ENCODE data around the gene COX19. TPM values are rescaled to one million over a fixed set of nuclear protein-coding genes. Genes with fewer than 3 reads are reported as not detected.

COX19 gene
- total RNA-seq, 1 experiment from 2014 or later: 14.0 TPM

GRCh38 chr7:987909-988308, 12.6 kb upstream of the COX19 start (continued):
- TF ChIP-seq, protein P1, sequence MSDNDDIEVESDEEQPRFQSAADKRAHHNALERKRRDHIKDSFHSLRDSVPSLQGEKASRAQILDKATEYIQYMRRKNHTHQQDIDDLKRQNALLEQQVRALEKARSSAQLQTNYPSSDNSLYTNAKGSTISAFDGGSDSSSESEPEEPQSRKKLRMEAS (IDR thresholded peaks at IDR 0.05): no peak
- no peak for TF ChIP-seq JUND (IDR thresholded peaks at IDR 0.05)

- POLR2A ChIA-PET: no interaction called here
- no peak for TF ChIP-seq CEBPB (IDR thresholded peaks at IDR 0.05; ENCODE audit: low read depth)
- no peak for TF ChIP-seq SRF (IDR thresholded peaks at IDR 0.05; ENCODE audit: low read depth)
- no peak for TF ChIP-seq POLR2AphosphoS5 (IDR thresholded peaks at IDR 0.05; ENCODE audit: low read depth, low read length)
- no peak for TF ChIP-seq TCF7L2 (IDR thresholded peaks at IDR 0.05; ENCODE audit: borderline replicate concordance, extremely low read depth, insufficient read depth, insufficient read length)
- no peak for TF ChIP-seq EGR1 (IDR thresholded peaks at IDR 0.05; ENCODE audit: low read depth)
- no peak for TF ChIP-seq ZBTB33 (IDR thresholded peaks at IDR 0.05; ENCODE audit: extremely low read depth, insufficient replicate concordance, low read length)
- TF ChIP-seq EZH2phosphoT487 (IDR thresholded peaks at IDR 0.05; ENCODE audit: borderline replicate concordance): no peak
- no peak for TF ChIP-seq JUND (IDR thresholded peaks at IDR 0.05)
- TF ChIP-seq, protein P1 (IDR thresholded peaks at IDR 0.05): no peak
- TF ChIP-seq ELF1 (IDR thresholded peaks at IDR 0.05; ENCODE audit: borderline replicate concordance, low read depth): no peak
- no peak for TF ChIP-seq ZNF274 (IDR thresholded peaks at IDR 0.05; ENCODE audit: low read depth, low read length)
- no peak for TF ChIP-seq YY1 (IDR thresholded peaks at IDR 0.05; ENCODE audit: extremely low read depth, insufficient replicate concordance, low read depth, low read length)
- TF ChIP-seq RAD21 (IDR thresholded peaks at IDR 0.05; ENCODE audit: low read depth): no peak
- no peak for TF ChIP-seq CBX3 (IDR thresholded peaks at IDR 0.05; ENCODE audit: low read depth)
- TF ChIP-seq, protein P2, sequence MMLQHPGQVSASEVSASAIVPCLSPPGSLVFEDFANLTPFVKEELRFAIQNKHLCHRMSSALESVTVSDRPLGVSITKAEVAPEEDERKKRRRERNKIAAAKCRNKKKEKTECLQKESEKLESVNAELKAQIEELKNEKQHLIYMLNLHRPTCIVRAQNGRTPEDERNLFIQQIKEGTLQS (IDR thresholded peaks at IDR 0.05): no peak
- TF ChIP-seq, protein P3, sequence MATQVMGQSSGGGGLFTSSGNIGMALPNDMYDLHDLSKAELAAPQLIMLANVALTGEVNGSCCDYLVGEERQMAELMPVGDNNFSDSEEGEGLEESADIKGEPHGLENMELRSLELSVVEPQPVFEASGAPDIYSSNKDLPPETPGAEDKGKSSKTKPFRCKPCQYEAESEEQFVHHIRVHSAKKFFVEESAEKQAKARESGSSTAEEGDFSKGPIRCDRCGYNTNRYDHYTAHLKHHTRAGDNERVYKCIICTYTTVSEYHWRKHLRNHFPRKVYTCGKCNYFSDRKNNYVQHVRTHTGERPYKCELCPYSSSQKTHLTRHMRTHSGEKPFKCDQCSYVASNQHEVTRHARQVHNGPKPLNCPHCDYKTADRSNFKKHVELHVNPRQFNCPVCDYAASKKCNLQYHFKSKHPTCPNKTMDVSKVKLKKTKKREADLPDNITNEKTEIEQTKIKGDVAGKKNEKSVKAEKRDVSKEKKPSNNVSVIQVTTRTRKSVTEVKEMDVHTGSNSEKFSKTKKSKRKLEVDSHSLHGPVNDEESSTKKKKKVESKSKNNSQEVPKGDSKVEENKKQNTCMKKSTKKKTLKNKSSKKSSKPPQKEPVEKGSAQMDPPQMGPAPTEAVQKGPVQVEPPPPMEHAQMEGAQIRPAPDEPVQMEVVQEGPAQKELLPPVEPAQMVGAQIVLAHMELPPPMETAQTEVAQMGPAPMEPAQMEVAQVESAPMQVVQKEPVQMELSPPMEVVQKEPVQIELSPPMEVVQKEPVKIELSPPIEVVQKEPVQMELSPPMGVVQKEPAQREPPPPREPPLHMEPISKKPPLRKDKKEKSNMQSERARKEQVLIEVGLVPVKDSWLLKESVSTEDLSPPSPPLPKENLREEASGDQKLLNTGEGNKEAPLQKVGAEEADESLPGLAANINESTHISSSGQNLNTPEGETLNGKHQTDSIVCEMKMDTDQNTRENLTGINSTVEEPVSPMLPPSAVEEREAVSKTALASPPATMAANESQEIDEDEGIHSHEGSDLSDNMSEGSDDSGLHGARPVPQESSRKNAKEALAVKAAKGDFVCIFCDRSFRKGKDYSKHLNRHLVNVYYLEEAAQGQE (IDR thresholded peaks at IDR 0.05; ENCODE audit: low read depth): no peak
- no peak for TF ChIP-seq SIN3A (IDR thresholded peaks at IDR 0.05; ENCODE audit: low read depth)
- no peak for TF ChIP-seq FOSL1 (IDR thresholded peaks at IDR 0.05; ENCODE audit: low read depth)
Measured at GRCh38 chr7:986766-987751, 11.7 kb upstream of the COX19 start.

More at GRCh38 chr7:986766-987751, 11.7 kb upstream of the COX19 start:
- RAD21 ChIA-PET (ENCODE audit: low non-redundant PET in 1 of 2, low total read pairs in 2 of 2, uncharacterized antibody in 2 of 2, unreplicated experiment in 2 of 2): no interaction called here
- Histone ChIP-seq H3K9ac (ENCODE audit: low read length) (no peak overlapping the region), H3K9me3 (ENCODE audit: control insufficient read depth in 1 of 2, insufficient read depth in 1 of 2, low read depth in 1 of 2, low read length in 2 of 2) (no peaks in the 10 kb centered on the region), H3K27me3 (ENCODE audit: insufficient read depth, low read length) (no peaks in the 10 kb centered on the region), H3K27ac (ENCODE audit: low read depth, low read length) (no peak overlapping the region; the same call in 1 of the 2 replicates), H4K20me1 (ENCODE audit: insufficient read depth) (no peaks in the 10 kb centered on the region), H3K9me2 (ENCODE audit: insufficient read depth) (no peaks in the 10 kb centered on the region), H3K36me3 (ENCODE audit: control insufficient read depth in 1 of 2, insufficient read depth in 2 of 2, low read length in 2 of 2) (no peaks in the 10 kb centered on the region), H3K79me2 (ENCODE audit: insufficient read depth, low read length) (no peaks in the 10 kb centered on the region), H3K4me3 (replicated peaks in 1 of 2; ENCODE audit: low read depth in 1 of 2, low read length in 2 of 2) (no peak overlapping the region), H2AFZ (ENCODE audit: low read depth, low read length, poor library complexity, severe bottlenecking) (no peak overlapping the region), H3K4me2 (ENCODE audit: low read length) (no peak overlapping the region), H3K4me1 (ENCODE audit: control insufficient read depth in 1 of 2, insufficient read depth in 2 of 2, low read length in 2 of 2) (peaks cover 2 to 15% of the 10 kb centered on the region in 2 experiments; a peak in 1 of 4 replicates)
- CTCF ChIA-PET: no interaction called here
- no TSS peak for BruUV-seq (replicated peaks)
- DNase-seq (ENCODE audit: low read depth, low spot score): no peak
- intact Hi-C loops (cut with micrococcal nuclease): no loop called here
- ATAC-seq: no peak

Measured in HCT116 (cell line).